OCI-LY7 (cell line): Measurements from ENCODE around the gene LIPH.

Experiments
- EZH2phosphoT487 ChIP-seq: fragments of 200-600 bp; sonication (generic); IDR thresholded peaks from 2 replicates; pipeline ENCODE4 v1.6.1; 2018; ENCODE audit warnings: low read depth, borderline replicate concordance, mild to moderate bottlenecking, mixed run types, antibody characterized with exemption, low read length, moderate library complexity, mixed read lengths
- TF ChIP-seq, protein P1 (sequence below): fragments of 200-600 bp; sonication (generic); conservative IDR thresholded peaks from 2 replicates; pipeline ENCODE4 v1.5.1; 2014; ENCODE audit warnings: mild to moderate bottlenecking, antibody characterized with exemption, low read length, moderate library complexity, mixed read lengths

DNA sequence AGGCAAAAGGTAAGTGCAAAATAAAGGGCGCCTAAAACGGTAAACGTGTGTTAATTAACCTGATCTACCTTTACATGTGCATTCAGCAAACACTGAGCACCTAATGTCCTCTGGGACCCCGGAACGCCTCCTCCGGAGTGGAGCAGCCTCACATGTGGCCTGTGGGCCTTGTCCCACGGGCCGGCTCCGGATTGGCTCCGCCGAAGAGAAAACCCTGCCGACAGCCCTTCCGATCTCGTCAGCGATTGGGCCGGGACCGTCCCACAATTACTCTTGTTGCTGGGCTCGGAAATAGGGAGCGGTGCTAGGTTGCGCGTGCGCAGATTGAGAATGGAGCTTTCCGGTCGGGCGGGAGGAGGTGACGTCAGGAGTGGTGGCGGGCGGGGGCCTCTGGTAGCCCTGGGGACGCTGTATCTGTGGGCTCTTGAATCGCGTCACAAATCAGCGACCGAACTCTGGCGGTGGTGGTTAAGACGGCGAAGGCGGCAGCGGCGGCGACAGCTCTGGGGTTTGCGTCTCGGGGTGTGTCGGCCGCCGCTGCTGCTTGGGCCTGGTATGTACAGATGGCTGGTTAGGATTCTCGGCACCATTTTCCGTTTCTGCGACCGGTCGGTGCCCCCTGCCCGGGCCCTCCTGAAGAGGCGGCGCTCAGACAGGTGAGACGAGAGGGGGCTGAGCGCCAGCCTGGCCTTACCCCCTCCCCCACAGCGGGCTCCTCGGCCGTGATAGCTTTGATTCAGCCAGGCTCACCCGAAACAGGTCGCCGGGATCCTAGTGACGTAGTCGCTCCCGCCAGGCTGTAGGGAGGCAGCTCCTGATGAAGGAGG lies 33.7 kb upstream of the LIPH start, which contains the start of gene SENP2:
- TF ChIP-seq, protein P1, sequence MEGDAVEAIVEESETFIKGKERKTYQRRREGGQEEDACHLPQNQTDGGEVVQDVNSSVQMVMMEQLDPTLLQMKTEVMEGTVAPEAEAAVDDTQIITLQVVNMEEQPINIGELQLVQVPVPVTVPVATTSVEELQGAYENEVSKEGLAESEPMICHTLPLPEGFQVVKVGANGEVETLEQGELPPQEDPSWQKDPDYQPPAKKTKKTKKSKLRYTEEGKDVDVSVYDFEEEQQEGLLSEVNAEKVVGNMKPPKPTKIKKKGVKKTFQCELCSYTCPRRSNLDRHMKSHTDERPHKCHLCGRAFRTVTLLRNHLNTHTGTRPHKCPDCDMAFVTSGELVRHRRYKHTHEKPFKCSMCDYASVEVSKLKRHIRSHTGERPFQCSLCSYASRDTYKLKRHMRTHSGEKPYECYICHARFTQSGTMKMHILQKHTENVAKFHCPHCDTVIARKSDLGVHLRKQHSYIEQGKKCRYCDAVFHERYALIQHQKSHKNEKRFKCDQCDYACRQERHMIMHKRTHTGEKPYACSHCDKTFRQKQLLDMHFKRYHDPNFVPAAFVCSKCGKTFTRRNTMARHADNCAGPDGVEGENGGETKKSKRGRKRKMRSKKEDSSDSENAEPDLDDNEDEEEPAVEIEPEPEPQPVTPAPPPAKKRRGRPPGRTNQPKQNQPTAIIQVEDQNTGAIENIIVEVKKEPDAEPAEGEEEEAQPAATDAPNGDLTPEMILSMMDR, result no peak
- no peak for TF ChIP-seq EZH2phosphoT487
